Endodermal cell (in vitro differentiated cells): Measurements from ENCODE around the gene C16orf87. TPM values are rescaled to one million over a fixed set of nuclear protein-coding genes. Genes with fewer than 3 reads are reported as not detected.

ENCODE experiments used
- DNase-seq: peaks from one replicate; pipeline ENCODE4 v3.0.0-alpha.2; 2017
- H3K27ac ChIP-seq: 2 replicates; pipeline ENCODE4 v1.5.1; 2013; ENCODE audit warnings: mild to moderate bottlenecking, low read depth, low read length, moderate library complexity
- H3K27me3 ChIP-seq: 2 replicates; pipeline ENCODE4 v1.6.1; 2013; ENCODE audit warnings: mild to moderate bottlenecking, low read length, moderate library complexity; ENCODE audit not compliant: insufficient read depth, control insufficient read depth, poor library complexity, severe bottlenecking
- H3K36me3 ChIP-seq: 2 replicates; pipeline ENCODE4 v1.7.0; 2013; ENCODE audit warnings: mild to moderate bottlenecking, low read length, moderate library complexity; ENCODE audit not compliant: control insufficient read depth, insufficient read depth
- H3K4me1 ChIP-seq: one replicate; pipeline ENCODE4 v1.7.0; 2013; ENCODE audit warnings: low read length; ENCODE audit not compliant: control insufficient read depth, insufficient read depth
- H3K4me3 ChIP-seq: 2 replicates; pipeline ENCODE4 v1.5.1; 2013; ENCODE audit warnings: mild to moderate bottlenecking, low read length, moderate library complexity
- H3K9ac ChIP-seq: 2 replicates; pipeline ENCODE4 v1.6.1; 2013; ENCODE audit warnings: mild to moderate bottlenecking, low read length, moderate library complexity; ENCODE audit not compliant: poor library complexity, severe bottlenecking; ENCODE audit errors: extremely low read depth
- H3K9me3 ChIP-seq: 2 replicates; pipeline ENCODE4 v1.6.1; 2013; ENCODE audit warnings: mild to moderate bottlenecking, low read length, moderate library complexity; ENCODE audit not compliant: control insufficient read depth
- H3K27ac Mint-ChIP-seq: 2 replicates; pipeline ENCODE4 v1.8.0; 2020; ENCODE audit warnings: mixed read lengths
- H3K27me3 Mint-ChIP-seq: 2 replicates; pipeline ENCODE4 v1.8.0; 2021; ENCODE audit warnings: mild to moderate bottlenecking, mixed read lengths; ENCODE audit not compliant: insufficient read depth
- H3K36me3 Mint-ChIP-seq: 2 replicates; pipeline ENCODE4 v1.8.0; 2020; ENCODE audit warnings: low read depth, mixed read lengths
- H3K4me1 Mint-ChIP-seq: 2 replicates; pipeline ENCODE4 v1.8.0; 2020; ENCODE audit warnings: mixed read lengths
- H3K4me3 Mint-ChIP-seq: 2 replicates; pipeline ENCODE4 v1.8.0; 2020; ENCODE audit warnings: mild to moderate bottlenecking, moderate library complexity, mixed read lengths
- H3K9me3 Mint-ChIP-seq: 2 replicates; pipeline ENCODE4 v1.8.0; 2020; ENCODE audit warnings: mild to moderate bottlenecking, mixed read lengths
- WGBS, 2 experiments: methylation state at CpG; one replicate each; pipeline versions ENCODE4 v1.1.5 to v1.1.7; 2013; ENCODE audit warnings: missing lambda C conversion rate in 2 of 2, mixed read lengths in 1 of 2; ENCODE audit not compliant: insufficient coverage in 1 of 2, insufficient read length in 1 of 2; 5-methylcytosine and 5-hydroxymethylcytosine counted together
- total RNA-seq, 2 donors: library from RNA; stranded (reverse); fragmentation: NEBNext Ultra II Directional in 1 of 2; extraction: Animal tissue kit (Norgen Biotek cat#: 25700) in 1 of 2; gene quantifications; 2 replicates in 1 of 2; 3 replicates in 1 of 2; pipeline ENCODE4 v1.2.1, GENCODE V29; 2021
- TF ChIP-seq, protein P1 (sequence below): fragments of 200-600 bp; sonication (generic); conservative IDR thresholded peaks from 2 replicates; pipeline ENCODE4 v1.5.0; 2021; ENCODE audit warnings: antibody characterized with exemption, mild to moderate bottlenecking

Gene C16orf87
- total RNA-seq, 2 donors from 2014 or later = 20.6 to 22.7 TPM

DNA sequence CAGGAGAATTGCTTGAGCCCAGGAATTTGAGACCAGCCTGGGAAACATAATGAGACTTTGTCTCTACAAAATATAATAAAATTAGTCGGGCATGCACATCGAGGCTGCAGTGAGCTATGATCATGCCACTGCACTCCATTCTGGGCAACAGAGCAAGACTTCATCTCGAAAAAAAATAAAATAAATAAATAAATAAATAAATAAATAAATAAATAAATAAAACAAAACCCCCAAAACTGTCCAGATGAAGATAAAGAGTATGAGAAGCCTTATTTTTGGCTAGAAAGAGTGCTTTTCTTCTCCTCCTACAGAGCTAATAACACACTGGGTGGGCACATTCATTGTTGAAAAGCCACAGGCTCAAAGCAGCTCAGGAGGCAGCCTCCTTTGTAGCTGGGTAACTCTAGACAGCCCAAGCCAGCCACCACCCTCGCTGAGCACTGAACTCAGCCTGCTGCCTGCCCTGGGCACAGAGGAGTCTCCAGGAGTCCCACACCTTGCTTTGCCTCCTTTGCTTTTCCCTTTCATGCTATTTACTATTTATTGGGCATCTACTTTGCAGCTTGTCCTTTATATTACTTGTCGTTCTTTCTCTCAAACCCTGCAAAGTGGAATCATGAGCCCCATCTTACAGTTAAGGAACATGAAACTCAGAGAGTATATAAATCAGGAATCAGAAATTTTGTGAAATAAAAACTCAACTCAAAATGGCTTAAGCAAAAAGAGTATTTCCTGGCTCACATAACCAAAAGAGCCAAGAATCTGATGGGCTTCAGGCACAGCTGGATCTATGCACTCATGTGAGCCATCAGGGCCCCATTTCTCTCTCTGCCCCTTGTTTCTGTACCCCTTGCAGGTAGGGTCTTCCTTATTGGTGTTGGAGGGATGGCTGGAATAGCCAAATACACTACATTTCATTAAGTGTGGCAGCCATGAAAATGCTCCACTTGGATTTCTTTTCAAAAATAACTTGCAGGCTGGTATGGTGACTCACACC is 18.1 kb upstream of the C16orf87 start:
- Mint-ChIP-seq H3K27me3 (no peaks in the 10 kb centered on the region), H3K9me3 (no peaks in the 10 kb centered on the region), H3K4me1 (peaks cover 7% of the 10 kb centered on the region), H3K36me3 (no peaks in the 10 kb centered on the region), H3K4me3 (no peak overlapping the region), H3K27ac (no peak overlapping the region)
- TF ChIP-seq, protein P1, sequence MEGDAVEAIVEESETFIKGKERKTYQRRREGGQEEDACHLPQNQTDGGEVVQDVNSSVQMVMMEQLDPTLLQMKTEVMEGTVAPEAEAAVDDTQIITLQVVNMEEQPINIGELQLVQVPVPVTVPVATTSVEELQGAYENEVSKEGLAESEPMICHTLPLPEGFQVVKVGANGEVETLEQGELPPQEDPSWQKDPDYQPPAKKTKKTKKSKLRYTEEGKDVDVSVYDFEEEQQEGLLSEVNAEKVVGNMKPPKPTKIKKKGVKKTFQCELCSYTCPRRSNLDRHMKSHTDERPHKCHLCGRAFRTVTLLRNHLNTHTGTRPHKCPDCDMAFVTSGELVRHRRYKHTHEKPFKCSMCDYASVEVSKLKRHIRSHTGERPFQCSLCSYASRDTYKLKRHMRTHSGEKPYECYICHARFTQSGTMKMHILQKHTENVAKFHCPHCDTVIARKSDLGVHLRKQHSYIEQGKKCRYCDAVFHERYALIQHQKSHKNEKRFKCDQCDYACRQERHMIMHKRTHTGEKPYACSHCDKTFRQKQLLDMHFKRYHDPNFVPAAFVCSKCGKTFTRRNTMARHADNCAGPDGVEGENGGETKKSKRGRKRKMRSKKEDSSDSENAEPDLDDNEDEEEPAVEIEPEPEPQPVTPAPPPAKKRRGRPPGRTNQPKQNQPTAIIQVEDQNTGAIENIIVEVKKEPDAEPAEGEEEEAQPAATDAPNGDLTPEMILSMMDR = no peak
- Histone ChIP-seq H3K27ac (no peak overlapping the region), H3K36me3 (no peaks in the 10 kb centered on the region), H3K9ac (no peak overlapping the region), H3K9me3 (no peaks in the 10 kb centered on the region), H3K4me3 (no peak overlapping the region), H3K27me3 (no peaks in the 10 kb centered on the region), H3K4me1 (no peaks in the 10 kb centered on the region)
- WGBS, 2 experiments = 51 to 78% methylated on average over 2 to 4 of the region's 5 CpGs
- no peak for DNase-seq

DNA sequence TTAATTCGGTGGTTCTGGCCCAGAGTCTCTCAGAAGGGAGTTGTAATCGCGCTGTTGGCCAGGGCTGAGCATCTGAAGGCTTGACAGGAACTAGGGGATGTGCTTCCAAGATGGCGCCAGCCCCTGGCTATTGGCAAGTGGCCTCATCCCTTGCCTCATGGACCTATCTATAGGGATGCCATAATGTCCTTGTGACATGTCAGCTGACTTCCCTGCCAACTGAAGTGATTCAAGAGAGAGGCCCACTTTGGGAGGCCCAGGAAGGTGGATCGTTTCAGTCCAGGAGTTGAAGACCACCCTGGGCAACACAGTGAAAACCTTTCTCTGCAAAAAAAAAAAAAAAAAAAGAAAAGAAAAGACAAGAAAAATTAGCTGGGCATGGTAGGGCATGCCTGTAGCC is 15.0 kb upstream of the C16orf87 start:
- H3K27ac ChIP-seq = no peak overlapping the region
- H3K36me3 Mint-ChIP-seq = no peaks in the 10 kb centered on the region
- no peaks in the 10 kb centered on the region for H3K27me3 ChIP-seq
- 95 to 98% methylated on average over 4 to 5 of the region's 5 CpGs for WGBS, 2 experiments
- H3K4me3 ChIP-seq = no peak overlapping the region
- TF ChIP-seq, protein P1 = no peak
- no peaks in the 10 kb centered on the region for H3K36me3 ChIP-seq
- peaks cover 17% of the 10 kb centered on the region for H3K9me3 Mint-ChIP-seq
- DNase-seq = no peak
- no peak overlapping the region for H3K9ac ChIP-seq
- no peaks in the 10 kb centered on the region for H3K27me3 Mint-ChIP-seq
- no peaks in the 10 kb centered on the region for H3K4me1 Mint-ChIP-seq
- H3K4me3 Mint-ChIP-seq = no peak overlapping the region
- H3K27ac Mint-ChIP-seq = no peak overlapping the region
- no peaks in the 10 kb centered on the region for H3K4me1 ChIP-seq
- H3K9me3 ChIP-seq = peaks cover 10% of the 10 kb centered on the region

DNA sequence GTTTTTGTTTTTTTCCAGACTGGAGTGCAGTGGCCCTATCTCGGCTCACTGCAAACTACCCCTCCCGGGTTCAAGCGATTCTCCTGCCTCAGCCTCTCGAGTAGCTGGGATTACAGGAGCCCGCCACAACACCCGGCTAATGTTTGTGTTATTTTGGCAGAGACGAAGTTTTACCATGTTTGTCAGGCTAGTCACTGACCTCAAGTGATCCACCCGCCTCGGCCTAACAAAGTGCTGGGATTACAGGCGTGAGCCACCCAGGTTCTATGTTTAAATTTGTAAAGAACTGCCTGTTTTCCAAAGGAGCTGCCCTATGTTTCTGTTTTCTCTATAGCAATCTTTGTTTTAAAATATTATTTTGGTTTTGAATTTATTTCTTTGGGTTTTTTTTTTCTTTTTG is 13.8 kb upstream of the C16orf87 start:
- 90 to 93% methylated on average over 9 to 10 of the region's 10 CpGs for WGBS, 2 experiments
- H3K4me3 ChIP-seq = no peak overlapping the region

More for the DNA sequence above, 13.8 kb upstream of the C16orf87 start:
- H3K36me3 ChIP-seq = no peaks in the 10 kb centered on the region
- Mint-ChIP-seq H3K36me3 (no peaks in the 10 kb centered on the region), H3K27me3 (no peaks in the 10 kb centered on the region), H3K4me1 (peaks cover 3% of the 10 kb centered on the region), H3K27ac (no peak overlapping the region), H3K9me3 (peaks cover 17% of the 10 kb centered on the region), H3K4me3 (no peak overlapping the region)
- H3K27me3 ChIP-seq = no peaks in the 10 kb centered on the region
- H3K4me1 ChIP-seq = no peaks in the 10 kb centered on the region
- DNase-seq = peak; percentile 20
- TF ChIP-seq, protein P1 = no peak
- no peak overlapping the region for H3K27ac ChIP-seq
- peaks cover 10% of the 10 kb centered on the region for H3K9me3 ChIP-seq
- H3K9ac ChIP-seq = no peak overlapping the region
